ENCODE measurements around the gene ZNF107.

ZNF107 gene

DNA sequence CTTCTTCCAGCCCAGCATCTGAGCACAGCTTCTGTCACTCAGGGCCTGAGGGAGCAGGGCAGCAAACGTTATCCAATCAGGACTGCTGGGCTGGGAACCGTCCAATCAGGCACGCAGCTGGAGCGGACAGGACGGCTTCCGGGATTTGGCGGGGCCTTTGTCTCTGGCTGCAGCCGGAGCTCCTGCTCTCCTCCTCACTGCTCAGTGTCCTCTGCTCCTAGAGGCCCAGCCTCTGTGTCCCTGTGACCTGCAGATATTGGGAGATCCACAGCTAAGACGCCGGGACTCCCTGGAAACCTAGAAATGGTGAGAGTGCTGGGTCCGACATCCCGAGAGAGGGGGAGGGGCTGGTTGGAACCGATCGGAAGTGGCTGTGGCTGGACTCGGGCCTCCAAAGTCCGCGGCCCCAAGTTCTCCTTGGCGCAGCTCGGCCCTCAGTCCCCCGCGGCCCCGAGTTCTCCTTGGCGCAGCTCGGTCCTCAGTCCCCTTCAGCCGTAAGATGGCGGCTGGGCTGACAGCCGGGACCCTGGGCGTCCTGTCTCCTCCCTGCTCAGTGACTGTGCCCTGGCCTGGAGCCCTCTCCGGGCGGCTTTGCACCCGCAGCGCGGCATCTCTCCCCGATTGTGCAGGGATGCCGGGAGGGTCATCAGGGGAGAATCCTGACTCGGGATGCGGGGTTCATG, at the start of gene ZNF107:
Gene ZNF107 (plus strand): TSS at position 154 of the 683 bp plus-strand sequence. CDS start 150 bp downstream, at position 304.
- peak; percentile 45 for DNase-seq (ENCODE audit: low spot score)

DNA sequence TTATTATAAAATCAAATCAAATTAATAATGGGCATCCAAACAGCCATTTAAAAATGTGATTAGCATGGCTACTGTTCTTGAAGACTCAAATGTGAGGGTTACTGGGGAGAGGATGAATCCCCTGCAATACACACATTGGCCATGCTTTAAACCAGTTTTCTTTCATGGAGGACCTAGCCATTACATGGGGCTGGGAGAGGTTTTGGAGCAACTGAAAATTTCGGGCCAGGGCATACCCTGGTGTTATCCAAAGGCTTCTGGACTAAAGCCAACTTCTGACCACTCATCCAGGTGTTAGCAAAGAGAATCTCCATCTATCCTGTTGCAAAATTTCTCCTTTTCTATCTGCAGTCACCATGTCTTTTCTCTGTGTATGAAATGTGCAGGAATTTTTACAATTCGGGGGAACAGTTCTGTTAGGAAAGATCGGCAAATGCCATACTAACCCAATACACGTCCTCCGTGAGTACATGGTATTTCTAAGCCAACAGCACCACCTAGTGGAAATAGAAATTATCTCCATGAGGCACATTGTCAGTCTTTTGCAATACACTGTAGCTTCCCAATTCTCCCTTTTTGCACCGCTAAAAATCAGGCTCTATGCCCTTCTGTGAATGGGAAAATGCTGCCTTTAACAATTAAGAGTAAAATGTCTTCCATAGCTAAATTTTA, 47.0 kb upstream of the ZNF107 start:
- DNase-seq (ENCODE audit: low spot score), result peak; percentile 37

DNA sequence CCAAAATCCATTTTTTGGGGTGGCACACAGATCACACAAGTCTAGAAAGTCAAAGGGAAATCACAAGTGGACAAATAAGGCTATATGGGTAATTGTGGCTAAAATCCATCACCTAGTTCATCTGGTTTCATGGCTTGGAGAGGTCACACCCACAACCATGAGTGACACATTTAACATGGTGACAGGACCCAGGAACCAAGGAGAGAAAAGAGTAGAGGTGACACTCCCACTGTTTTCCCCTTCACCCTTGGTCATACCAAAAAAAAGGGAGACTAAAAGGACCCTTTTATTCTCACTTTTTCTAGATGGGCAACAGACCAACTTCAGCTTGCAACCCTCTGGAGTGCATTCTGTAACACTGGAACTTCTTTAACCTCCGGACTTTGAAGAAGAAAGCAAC, 46.2 kb upstream of the ZNF107 start:
- no peak for DNase-seq (ENCODE audit: low spot score)

DNA sequence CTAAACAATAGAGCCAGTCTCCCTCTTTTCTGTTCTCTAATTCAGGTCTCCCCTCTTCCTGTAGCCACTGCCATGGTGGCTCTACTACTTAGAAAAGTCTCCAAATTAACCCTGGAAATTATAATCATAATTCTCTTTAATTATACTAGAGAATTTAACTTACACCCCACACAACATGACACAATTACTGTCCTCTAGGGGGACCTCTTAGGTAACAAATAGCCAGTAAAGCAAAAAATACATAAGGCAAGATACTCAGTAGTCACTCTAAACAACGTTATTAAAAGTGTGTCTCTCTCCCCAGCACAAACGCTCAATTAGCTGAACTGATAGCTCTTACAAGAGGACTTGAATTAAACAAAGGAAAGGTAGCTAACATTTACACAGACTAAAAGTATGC, 44.3 kb upstream of the ZNF107 start:
- DNase-seq (ENCODE audit: low spot score), result no peak

DNA sequence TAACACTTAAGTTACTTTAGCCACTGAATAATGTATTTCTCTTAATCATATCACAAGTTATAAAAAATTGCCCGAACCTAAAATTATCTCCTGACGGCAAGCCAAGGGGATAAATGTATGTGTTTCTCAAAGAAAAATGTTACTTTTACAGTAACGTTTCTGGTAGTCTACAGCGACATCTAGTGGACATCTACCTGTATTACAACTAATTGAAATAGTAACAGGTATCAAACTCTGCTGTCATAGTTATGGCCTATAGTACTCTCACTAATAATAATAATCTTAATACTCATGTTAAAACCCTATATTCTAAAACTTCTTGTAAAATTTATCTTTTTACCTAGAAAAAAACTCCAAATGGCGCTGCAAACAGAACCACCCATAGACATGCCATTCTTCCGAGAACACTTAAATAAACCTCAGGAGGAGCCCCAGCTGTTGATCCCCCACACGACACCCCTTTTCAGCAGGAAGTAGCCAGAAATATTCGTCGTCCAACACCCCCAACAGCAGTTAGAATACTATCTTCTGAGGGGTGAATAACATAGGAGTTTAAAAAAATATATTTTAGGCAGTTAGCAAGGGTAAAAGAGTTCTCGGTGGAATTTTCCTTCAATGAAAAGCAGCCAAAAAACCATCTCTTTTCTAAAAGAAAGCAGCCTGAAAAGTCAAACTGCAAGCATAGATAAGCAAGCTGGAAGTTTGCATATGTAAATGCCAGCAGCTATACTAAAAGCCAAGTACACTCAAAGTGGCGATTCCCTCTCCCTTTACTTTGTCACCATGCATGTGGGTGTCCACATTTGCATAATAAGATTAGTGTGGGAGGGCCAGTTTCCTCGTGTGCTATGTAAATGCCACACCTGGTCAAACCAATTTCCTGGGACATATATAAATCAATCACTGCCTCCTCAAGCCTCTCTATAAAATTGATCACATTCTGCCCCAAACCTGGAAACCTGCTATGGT, 40.5 kb upstream of the ZNF107 start:
- peak; percentile 15 for DNase-seq (ENCODE audit: low spot score)

DNA sequence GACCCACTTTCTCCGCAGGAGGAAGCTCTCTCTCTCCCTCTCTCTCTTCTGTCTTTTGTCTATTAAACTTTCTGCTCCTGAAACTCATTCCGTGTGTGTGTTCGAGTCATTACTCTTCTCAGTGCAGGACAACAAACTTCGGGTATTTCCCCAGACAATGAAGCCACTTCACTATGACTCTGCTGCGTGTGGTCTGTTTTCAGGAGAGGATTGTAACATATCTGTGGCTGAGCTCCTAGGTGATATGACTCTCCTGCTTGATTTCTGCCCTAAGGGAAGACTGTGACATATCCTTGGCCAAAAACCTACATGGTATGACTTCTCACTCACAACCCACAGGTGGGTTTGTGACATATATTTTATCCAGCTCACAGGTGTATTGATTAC, 39.9 kb upstream of the ZNF107 start:
- no peak for DNase-seq (ENCODE audit: low spot score)

DNA sequence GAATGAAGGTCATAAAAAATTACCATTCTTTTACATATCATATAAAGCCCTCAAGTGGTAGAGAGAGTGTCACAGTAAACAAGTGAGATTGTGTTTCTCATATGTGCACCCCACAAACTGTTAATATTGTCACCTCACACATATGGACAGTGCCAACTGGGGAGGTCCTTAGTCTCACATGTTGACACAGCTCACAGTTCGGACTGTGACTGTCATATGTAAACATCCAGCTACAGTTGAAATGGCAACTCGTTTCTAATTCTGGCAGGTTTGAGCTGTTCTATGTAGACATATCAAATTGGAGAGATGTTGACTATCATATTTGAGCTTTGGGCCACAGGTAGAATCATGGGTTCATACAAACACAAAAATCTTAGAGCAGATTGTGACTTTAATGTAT, 39.4 kb upstream of the ZNF107 start:
- no peak for DNase-seq (ENCODE audit: low spot score)

DNA sequence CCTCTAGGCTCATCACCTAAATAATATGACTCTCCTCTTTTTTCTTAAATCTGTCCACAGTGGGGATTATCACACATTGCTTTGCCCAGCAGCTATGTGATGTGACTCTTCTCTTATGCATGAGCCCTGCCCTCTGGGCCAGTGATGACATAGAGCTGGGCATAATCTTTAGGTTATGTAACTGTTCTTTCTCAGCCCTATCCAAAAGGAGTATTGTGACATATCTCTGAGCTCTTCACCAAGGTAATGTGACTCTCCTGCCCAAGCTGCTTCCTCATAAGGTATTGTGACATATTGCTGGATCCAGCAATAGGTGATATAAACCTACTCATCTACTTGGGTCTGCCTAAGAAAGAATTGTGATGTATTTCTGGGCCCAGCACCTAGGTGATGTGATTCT, 37.7 kb upstream of the ZNF107 start:
- DNase-seq (ENCODE audit: low spot score), result no peak

DNA sequence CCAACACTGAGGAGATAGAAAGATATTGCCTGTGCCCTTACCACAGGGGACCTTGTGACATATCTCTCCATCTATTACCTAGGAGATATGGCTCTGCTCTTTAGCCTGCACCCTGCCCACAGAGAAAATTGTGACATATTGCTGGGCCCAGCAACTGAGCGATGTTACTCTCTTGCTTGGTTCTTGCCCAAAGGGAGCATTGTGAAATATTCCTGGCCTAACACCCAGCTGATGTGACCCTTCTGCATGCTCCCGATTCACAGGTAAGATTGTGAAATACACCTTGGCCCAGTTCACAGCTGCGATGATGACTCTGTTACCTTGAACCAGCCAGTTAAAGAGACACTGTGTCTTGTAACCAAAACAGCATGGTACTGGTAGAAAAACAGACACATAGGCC, 37.2 kb upstream of the ZNF107 start:
- no peak for DNase-seq (ENCODE audit: low spot score)

DNA sequence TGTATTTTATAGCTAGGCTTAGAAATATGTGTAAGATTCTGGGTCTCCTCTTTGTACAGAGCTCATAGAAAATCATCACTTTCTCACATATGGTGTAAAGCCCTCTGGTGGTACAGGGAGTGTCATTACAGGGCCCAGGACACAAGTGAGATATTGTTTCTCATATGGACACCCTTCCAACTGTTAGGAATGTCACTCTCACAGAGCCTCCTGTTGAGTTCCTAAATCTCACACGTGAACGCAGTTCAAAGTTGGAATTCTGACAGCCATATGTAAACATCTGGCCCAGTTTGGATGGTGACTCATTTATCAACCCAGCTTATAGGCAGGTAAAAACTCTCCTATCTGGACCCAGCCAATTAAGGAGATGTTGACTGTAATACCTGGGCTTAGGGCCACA, 35.4 kb upstream of the ZNF107 start:
- DNase-seq (ENCODE audit: low spot score), result no peak

DNA sequence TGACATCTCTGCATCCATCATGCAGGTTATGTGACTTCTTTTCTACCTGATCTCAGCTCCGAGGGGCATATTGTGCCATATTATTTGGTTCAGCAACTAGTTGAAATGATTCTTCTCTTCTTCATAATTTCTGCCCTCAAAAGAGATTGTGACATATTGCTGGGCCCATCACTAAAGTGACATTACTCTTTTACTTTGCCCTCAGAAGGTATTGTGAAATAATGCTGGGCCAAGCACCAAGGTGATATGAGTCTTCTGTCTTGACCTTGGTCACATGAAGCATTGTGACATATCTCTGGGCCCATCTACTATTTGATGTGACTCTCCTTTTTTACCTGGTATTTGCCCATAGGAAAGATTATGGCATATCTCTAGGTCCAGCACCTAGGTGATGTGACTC, 33.9 kb upstream of the ZNF107 start:
- DNase-seq (ENCODE audit: low spot score), result no peak

DNA sequence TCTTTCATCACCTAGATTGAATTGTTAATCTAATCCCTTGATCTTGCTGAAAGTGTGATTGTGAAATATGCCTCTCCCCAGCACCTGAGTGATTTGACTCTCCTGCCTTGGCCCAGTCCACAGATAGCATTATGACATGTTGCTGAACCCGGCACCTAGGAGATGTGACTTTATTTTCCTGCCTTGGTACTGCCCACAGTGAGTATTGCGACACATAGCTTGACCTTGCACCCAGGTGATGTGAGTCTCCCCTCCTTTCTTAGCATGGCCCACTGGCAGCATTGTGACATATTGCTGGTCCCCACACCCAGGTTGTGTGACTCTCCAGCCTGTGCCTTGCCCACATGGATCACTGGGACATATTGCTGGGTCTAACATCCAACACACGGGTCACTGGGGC, 32.5 kb upstream of the ZNF107 start:
- no peak for DNase-seq (ENCODE audit: low spot score)

DNA sequence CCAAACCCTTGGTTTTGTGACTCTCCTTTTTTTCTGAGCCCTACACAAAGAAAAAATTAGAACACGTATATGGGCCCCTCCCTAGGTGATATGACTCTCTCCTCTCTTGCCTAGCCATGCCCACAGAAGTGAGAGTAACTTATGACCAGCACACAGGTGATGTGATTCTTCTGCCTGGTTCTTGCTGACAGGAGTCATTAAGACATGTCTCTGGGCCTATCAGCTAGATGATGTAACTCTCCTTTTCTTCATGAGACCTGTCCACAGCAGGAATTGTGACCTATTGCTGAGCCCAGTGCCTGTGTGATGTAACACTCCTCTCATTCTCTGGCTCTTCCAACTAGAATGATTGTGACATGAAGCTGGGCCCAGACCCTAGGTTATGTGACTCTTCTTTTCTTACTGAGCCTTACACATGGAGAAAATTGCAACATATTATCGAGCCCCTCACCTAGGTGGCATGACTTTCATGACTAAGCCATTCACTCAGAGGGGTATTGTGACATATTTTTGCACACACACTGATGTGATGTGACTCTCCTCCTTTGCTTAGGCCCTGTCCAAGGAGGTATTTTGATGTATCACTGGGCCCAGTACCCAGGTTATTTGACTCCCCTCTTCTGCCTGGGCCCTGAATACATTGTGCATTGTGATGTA, 31.4 kb upstream of the ZNF107 start:
- no peak for DNase-seq (ENCODE audit: low spot score)

DNA sequence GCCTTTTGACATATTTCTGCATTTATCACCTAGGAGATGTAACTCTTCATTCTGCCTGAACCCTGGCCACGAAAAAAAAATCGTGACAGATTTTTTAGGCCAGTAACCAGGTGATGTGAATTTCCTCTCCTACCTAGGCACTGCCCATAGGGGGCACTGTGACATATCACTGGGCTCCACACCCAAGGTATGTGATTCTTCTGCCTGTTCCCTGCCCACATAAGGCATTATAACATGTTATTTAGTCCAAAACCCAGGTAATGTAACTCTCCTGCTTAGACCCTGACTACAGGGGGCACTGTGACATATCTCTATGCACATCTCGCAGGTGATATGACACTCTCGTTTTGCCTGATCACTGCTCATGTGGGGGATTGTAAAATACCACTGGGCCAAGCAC, 29.5 kb upstream of the ZNF107 start:
- DNase-seq (ENCODE audit: low spot score), result no peak

DNA sequence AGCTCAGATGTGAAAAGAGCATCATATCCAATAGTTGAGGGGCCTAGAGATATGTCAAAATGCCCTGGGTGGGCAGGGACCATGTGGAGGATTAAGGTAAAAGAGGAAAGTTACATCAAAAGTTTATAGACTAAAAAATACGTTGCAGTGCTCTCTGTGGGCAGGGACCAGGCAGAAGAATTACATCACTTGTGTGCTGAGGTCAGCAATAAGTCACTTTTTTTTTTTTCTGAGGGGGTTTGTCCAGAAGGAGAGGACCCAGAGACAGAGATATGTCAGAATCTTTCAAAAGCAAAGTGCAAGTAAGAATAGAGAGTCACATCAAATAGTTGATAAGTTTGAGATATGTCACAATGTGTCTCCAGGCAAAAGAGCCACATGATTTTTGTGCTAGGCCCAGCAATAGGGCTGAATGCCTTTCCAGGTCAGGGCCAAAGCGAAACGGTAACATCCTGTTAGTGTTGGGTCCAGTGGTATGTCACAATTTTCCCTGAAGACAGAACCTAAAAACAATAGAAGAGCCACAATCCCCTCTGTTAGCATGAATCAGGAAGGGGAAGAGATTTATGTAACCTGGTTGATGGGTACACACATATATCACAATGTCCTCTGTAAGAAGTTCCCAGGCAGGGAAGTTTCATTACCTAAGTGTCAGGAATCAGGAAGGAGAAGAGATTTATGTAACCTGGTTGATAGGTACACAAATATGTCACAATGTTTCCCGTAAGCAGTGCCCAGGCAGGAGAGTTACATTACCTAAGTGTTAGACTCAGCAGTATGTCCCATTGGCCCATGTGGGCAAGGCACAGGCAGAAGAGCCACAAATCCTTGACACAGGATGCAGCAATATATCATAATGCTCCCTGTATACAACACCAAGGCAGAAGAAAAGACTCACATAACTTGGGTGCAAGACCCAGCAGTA, 28.1 kb upstream of the ZNF107 start:
- no peak for DNase-seq (ENCODE audit: low spot score)

DNA sequence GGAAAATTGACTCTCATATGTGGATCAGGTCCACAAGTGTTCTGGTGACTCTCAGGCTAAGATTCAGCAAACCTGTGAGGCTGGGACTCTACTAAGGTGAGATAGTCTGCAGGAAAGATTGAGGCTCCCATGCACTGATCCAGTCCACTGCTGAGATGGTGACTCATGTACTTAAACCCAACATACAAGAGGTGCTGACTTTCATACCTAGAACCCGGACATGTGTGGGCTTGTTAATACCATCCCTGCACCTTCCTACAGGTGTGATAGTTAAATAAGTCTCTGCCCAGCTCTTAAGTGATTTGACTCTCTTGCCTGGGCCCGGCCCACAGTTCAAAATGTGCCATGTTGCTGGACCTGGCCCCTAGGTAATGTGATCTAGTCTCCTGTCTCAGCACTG, 27.1 kb upstream of the ZNF107 start:
- no peak for DNase-seq (ENCODE audit: low spot score)

DNA sequence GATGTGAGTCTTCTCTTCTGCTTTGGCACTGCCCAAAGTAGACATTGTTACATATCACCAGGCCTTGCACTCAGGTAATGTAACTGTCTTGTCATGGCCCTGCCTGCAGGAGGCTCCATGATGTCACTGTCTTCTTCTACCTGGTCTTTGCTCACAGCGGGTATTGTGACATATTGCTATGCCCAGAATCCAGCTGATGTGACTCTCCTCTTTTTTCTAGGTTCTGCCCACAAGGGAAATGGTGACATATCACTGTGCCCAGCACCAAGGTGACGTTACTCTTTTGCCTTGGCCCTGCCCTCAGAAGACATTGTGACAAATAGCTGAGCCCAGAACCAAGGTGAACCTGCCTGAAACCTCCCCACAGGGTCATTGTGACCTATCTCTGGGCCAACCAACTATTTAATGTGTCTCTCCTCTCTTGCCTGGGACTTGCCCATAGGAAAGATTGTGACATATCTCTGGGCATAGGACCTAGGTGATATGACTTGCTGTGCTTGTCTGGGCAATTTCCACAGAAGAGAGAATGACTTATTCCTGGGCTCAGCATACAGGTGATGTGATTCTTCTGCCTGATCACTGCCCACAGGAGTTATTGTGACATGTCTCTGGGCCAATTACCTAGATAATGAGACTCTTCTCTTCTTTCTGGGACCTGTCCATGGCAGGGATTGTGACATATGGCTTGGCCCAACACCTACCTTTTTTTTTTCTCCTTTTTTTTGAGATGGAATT, 26.5 kb upstream of the ZNF107 start:
- DNase-seq (ENCODE audit: low spot score), result no peak

DNA sequence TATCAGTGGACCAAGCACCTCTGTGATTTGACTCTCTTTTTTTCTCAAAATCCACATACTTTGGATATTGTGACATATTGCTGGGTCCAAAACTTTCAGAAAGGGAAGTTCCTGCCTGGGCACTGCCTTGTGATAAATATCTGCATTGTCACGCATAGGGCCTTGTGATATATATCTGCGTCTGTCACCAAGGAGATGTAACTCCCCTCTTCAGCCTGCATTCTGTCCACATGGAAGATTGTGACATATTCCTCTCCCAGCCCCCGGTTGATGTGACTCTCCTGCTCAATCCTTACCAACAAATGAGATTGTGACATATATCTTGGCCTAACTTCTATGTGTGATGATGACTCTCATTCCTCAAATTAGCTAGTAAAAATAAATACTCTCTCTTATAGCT, 25.4 kb upstream of the ZNF107 start:
- DNase-seq (ENCODE audit: low spot score), result no peak

DNA sequence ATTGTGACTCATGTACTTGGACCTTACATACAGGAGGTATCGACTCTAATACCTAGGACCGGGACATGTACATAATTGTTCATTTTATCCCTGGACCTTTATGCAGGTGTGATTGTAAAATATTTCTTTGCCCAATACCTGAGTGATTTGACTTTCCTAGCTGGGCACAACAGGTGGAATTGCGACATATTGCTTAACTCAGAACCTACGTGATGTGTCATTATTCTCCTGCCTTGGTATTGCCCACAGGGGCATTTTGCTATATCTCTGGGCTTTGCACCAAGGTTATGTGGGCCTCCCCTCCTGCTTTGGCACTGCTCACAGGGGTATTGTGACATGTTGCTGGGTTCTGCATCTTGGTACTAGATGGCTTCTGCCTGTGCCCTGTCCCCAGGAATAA, 23.9 kb upstream of the ZNF107 start:
- DNase-seq (ENCODE audit: low spot score), result no peak

DNA sequence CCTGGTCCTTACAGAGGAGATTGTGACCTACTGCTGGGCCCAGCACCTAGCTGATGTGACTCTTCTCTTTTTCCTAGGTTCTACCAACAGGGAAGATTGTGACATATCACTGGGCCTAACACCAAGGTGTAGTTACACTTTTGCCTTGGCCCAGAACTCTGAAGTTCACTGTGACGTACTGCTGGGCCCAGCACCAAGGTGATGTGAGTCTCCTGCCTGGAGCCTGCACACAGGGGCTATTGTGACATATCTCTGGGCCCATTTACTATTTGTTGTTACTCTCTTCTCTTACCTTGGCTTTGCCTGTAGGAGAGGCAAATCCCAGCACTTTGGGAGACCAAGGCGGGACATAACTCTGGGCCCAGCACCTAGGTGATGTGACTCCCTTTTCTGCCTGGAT, 23.1 kb upstream of the ZNF107 start:
- no peak for DNase-seq (ENCODE audit: low spot score)

DNA sequence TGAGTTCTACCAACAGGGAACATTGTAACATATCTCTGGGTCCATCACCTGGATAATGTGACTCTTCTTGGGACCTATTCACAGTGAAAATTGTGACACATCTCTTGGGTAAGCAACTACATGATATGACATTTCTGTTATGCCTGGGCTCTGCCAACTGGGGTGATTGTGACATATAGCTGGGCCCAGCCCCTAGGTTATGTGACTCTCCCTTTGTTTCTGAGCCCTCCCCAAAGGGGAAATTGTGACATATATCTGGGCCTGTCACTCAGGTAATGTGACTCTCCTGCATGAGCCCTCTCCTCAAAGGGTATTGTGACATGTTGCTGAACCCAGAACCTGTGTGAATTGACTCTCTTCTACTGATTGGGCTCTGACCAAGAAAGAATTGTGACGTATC, 22.4 kb upstream of the ZNF107 start:
- no peak for DNase-seq (ENCODE audit: low spot score)
